Thyroid gland (tissue), 4 donors: ENCODE results near the gene C17orf50.

Experiments used
- CTCF ChIP-seq, 6 experiments: fragments of 200-600 bp in 3 of 6; fragments of 450-650 bp in 3 of 6; sonication (generic) in 3 of 6; IDR thresholded peaks; one replicate each; pipeline ENCODE4 v1.5.1; 2016 to 2019; ENCODE audit warnings: antibody characterized with exemption in 6 of 6, mild to moderate bottlenecking in 2 of 6, inconsistent platforms in 1 of 6, moderate library complexity in 1 of 6
- POLR2A ChIP-seq, 2 donors: fragments of 450-650 bp; IDR thresholded peaks; one replicate each; pipeline ENCODE4 v1.6.1; 2017; ENCODE audit warnings: antibody characterized with exemption in 2 of 2, mild to moderate bottlenecking in 2 of 2, moderate library complexity in 1 of 2

GRCh38 chr17:35716173-35716572 lies 44.5 kb upstream of the C17orf50 start:
- no peak for TF ChIP-seq CTCF (IDR thresholded peaks at IDR 0.05)
- no peak for TF ChIP-seq POLR2A (IDR thresholded peaks at IDR 0.05)
